GM04503 (cell line): ENCODE data around the gene SNRNP25.
"Not testable (repeated sequence)": the region's sequence is repeated elsewhere in the genome, so short reads cannot be mapped to it uniquely, and the experiment has no call there.

ENCODE experiments used
- DNase-seq: peaks from one replicate; pipeline ENCODE4 v3.0.0-alpha.2; 2012; ENCODE audit warnings: low read depth

Gene SNRNP25

DNA sequence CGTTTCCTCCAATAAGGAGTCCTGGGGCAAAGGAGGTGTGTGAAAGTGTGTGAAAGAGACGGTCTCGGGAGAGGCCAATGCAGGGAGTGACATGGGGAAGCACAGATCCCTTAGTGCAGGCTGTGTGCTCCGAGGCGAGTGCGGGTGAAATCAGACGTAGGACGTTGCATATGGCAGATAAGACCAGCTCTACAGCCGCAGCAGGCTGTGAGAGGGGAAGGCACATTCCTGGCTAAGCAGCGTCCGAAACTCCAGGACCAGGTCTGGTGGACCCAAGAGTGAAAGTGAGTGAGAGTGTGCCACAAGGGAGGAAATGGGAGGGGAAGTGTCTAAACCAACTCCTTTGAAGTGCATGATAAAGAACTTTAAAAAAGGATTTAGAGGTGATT, 11.6 kb upstream of the SNRNP25 start:
- DNase-seq: no peak

DNA sequence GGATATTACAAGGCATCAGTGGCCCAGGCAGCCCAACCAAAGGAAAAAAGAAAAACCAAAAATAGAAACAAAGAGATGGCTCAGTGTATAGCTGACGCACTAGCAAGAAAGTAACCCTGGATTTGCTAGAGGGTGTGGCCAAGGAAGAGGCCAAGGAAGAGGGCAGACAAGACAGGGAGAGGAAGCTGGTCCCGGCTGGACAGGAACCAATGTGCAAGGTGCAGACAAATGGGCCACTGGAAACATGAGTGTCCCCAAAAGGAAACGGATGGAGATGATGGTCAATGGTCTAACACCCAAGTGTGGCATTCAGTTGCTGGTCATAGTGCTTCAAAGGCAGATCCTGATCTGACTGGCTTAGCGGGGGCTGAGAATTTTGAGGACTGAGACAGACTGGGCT, 10.9 kb upstream of the SNRNP25 start:
- no peak for DNase-seq

DNA sequence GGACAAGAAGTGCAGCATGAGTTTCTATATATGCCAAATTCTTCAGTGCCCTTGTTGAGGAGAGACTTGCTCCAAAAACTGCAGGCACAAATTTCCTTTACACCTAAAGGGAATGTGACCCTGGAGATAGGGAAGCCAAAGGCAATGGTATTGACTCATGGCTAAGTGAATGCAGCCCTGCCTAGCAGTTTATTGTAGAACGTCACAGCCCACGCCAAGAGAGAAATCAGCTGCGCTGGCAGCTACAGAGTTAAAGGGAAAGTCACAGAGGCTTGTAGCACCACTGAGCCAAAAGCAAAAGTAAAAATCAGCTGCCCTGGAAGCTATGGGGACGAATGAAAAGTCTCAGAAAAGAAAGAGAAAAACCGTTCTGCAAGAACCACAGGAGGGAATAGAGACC, 10.3 kb upstream of the SNRNP25 start:
- DNase-seq: no peak

DNA sequence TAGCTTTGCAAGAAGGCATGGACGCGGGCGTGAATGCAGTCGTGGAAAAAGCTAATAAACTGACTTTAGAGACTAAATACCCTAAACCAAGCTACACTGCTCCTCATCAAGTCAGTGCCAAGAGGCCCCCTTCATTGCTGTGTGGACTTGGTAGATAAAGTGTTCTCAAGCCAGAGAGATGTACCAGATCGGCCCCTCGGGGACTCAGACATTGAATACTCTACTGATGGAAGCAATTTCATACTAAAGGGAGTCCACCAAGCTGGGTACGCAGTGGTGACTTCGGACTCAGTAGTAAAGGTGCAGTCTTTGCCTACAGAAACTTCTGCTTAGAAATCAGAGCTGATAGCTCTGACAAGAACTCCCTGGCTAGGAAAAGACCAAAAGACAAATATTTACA, 9.0 kb upstream of the SNRNP25 start:
- no peak for DNase-seq

DNA sequence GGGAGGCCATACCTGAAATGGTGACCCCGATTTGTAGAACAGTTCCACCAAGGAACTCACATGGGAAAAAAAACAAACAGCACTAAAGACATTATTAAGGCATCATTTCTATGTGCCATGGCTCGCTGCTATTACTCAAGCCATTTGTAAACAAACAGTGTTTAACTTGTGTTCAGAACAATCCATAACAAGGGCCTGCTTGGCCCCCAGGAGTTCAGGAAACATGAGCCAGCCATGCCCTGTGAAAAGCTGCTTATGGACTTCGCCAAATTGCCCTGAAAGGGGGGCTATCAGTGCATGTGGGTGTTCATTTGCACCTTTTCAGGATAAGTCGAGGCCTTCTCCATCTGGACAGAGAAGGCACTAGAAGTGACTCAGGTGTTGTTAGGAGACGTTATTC, 8.2 kb upstream of the SNRNP25 start:
- no peak for DNase-seq

DNA sequence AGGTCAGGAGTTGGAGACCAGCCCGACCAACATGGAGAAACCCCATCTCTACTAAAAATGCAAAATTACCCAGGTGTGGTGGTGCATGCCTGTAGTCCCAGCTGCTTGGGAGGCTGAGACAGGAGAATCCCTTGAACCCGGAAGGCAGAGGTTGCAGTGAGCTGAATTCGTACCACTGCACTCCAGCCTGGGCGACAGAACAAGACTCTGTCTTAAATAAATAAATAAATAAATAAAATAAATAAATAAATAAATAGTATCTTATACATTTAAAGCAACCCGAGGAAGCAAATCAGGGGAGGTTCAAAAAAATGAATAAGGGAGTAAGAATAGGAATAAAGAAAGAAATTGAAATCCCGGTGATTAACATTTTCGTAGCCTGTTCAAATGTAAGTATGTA, 7.1 kb upstream of the SNRNP25 start:
- DNase-seq: not testable (repeated sequence)

DNA sequence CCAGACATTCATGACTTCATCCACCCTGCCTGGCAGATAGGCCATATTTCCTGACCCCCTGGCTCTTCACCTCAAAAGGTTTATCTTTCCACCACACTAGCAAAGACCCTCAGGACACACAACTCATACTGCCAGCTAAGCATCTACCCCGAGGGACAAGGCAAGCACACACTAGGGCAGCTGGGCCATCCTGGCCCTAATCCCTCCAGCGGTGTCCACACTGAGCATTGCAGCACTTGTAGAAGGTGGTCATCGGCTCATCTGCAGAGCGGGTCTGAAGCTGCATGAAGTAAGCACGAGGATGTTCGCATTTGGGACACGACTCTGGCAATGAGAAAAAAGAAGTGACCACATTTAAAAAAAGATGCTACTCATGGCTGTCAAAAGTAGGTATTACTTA, 6.4 kb upstream of the SNRNP25 start:
- no peak for DNase-seq

DNA sequence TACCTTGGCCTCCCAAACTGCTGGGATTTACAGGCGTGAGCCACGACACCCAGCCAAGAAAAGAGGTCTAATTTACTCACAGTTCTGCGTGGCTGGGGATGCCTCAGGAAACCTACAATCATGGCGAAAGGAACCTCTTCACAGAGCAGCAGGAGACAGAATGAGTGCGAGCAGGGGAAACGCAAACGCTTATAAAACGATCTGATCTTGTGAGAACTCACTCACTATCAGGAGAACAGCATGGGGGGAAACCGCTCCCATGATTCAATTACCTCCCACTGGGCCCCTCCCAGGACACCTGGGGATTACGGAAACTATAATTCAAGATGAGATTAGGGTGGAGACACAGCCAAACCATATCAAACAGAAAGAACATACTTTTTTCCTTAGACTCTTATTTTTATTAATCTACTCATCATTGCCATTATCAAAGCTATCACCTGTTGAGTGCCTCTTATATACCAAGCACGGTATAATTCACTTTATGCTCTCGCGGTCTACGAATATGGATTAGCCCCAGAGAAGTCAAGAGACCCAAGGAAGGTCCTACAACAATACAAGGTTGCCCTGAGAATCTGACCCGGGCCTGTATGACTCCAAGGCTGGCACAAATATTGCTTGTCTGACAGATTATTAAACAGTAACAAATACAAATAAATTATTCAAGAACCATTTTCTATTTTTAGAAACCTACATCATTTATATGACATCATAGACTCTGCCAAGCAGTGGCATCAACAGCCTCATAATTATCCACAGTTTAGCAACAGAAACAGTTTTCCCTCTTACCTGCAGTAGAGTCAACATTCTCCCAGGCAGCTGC, 2.6 kb upstream of the SNRNP25 start:
- no peak for DNase-seq

DNA sequence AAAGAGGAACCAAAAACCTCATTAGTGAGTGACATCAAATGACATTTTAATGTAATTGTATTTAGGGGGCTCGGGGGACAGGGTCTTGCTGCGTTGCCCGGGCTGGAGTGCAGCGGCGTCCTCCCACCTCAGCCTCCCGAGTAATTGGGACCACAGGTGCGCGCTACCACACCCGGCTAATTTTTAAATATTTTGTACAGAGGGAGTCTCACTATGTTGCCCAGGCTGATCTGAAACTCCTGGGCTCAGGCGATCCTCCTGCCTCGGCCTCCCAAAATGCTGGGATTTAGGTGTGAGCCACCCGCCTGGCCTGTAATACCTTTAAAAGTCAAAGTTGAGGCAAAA, 581 bp downstream of the SNRNP25 start:
- DNase-seq: no peak

DNA sequence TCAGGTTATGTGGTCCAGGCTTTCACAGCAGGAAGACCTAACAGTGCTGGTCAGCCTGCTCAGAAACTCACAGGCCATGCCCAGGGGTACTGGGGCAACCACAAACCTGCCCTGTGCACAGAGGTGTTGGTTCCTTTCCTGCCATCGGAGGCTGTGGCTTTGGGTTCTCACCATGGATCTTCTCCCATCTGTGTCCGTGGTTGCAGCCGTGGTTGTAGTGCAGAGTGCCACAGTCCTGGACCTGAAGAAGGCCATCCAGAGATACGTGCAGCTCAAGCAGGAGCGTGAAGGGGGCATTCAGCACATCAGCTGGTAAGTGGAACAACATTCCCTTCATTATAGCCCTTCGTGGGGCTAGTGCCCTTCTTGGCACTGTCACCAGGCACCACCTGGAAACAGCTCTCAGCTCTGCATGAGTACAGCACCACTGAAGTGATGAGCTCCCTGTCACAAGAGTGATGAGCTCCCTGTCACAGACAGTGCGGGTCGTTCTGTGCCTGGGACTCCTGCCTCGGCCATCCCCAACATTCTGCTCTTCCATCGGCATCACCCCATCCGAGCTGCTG, 2.0 kb downstream of the SNRNP25 start:
- DNase-seq: no peak

DNA sequence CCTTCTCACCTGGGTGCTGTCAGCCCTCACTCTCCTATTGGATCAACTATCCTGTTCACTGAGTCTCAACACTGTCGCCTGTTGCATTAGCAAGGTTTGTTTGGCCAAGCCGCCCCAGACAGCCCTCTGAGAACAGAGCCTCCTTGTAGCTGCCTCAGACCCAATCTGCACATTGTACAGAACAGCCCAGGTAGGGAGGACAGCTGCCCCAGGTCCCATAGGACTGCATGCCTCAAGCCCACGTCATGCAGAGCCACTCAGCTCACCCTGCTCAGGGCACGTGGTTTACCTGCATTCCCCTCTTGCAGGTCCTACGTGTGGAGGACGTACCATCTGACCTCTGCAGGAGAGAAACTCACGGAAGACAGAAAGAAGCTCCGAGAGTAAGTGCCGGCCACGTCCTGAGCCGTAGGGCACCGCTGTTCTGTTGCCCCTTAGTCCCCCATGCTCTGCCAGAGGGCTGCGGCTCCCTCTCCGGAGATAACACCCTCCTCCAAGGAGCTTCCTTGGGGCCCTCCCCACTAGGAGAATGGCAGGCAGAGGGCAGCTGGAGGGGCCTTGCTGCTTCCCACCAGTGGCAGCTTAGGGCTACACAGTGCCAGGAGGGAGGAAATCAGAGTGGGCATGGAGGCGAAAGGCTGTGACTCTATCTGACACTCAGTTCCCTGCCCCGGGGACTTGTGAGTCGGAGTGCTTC, 2.8 kb downstream of the SNRNP25 start:
- DNase-seq: no peak

DNA sequence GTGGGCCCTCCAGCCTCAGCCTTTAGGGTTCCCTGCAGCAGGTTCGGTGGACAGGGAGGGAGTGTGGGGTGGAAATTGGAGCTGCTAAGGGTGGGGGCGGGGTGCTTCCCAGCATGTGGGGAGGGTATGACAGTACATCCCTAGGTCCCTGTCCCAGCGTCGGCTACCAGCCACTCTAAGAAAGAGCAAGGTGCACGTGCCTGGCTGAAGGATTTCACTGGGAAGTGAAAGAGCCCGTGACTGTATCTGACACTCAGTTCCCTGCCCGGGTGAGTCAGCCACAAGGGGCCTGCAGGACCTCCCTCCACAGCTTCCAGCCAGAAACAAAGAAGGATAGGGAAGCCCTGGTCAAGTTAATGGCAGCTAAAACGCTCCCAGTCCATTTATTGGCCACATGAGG, 4.1 kb downstream of the SNRNP25 start:
- no peak for DNase-seq

DNA sequence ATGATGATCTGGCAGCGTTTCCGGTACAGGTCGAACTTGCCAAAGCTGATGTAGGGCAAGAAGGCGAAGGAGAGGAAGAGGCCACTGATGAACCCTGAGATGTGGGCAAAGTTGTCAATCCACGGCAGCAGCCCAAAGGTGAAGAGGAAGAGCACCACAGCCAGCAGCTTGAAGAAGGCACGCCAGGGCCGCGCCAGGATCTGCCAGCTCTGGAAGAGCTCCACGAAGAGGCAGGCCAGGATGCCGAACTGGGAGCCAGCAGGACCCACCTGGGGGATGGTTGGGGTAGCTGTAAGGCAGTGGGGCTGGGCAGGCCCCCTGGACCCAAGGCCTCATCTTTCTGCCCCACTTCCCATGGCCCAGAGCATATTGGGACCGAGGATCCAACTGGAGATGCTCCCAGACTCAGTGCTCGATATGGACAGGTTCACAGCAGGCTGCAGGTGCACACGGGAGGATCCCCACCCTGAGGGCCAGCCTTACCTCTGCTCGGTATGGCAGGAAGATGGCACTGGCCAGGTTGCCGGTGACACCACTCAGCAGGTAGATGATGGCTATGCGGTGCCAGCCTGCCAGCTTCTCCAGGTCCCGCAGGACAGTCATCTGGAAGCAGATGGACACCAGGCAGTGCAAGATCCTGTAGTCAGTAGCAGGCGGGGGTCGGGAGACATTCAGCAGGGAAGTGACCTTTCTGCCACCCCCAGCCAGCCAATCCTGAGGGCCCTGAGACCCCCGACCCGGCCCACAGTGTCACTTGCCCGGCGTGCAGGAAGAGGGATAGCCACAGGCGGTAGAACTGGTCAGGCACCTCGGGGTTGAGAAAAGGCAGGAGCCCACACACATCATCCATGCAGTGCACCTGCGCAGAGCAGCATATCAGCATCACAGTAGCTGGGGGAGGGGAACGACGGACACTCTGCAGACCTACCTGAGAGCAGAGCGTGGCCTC, 5.1 kb downstream of the SNRNP25 start:
- no peak for DNase-seq

DNA sequence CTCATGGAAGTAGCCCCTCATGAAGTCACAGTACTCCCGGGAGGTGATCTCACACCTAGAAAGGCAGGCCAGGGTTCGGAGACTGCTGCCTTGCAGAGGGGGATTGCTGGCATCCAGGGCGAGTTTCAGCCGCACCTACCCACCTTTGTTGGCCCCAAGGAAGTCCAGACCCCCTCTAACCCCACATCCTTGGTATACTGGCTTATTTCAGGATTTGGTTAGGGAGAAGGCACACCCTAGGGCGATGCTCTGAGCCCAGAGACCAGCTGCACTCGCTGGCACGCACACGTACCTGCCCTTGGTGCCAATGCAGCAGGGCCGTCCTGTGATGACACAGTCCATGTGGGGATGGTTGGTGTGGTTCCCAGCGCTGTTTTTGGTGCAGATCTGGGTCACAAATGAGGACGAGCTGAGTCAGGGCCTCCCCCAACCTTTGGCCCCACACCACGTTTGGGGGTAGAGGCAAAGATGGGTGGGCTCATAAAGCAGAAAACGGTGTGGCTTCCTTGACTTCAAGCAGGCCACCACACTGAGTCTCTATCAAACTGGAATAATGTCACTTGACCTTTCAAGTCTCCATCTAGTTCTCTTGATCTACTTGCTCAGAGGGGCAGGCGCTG, 5.9 kb downstream of the SNRNP25 start:
- DNase-seq: no peak

DNA sequence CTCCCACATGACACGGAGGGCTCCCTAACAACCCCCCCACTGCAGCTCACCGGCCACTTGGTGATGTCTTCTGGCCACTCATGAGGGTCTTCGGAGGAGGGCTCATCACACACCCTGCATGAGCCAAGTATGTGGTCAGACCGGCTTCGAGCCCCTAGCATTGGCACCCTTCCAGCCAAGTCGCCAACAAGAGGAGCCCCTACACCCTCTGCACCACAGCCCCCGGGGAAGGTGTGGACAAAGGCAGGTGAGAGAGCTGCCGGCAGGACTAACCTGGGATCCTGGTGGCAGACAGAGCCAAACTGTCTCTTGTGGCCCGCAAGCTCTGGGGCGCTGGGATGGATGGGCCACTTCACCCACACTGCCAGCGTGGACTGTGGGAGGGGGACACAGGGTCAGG, 6.5 kb downstream of the SNRNP25 start:
- DNase-seq: no peak

DNA sequence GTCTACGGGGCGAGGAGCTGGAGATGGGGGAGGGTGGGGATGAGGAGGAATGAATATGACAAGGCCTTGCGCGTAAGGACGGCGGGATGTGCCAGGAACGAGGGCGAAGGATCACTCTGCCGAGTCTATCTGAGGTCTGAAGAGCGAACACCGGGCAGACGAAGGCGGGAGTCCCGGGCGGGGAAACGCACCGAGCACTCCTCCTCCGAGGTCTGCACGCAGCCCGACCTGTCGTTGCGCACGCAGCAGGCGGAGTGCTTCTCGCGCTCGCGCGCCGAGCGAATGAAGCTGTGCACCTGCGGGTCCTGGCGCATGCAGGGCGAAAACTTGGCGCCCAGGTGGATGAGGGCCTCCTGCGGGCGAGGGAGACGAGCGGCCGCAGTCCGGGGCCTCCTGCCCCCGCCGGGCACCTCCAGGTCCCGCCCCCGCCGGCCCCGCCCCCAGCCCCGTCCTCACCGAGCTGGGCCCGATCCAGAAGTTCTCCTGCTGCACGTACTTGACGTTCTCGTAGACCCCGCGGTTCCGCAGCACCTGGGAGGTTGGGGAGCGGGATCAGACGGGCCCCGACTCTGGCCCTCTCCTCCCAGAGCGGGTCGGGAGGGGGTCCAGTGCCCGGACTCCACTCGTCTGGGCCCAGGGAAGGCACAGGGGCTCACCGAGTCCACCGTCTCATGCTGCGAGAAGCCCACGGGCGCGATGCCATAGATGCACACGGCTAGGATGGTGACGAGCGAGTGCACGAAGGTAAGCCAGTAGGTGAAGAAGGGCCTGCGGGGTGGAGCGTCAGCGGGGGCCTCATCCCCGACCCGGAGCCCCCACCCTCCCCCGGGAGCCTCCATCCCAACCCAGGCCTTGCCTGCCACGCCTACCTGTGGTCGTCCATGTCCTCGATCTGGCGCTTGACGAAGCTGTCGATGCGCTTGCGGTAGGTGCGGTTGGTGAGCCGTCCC, 7.6 kb downstream of the SNRNP25 start:
- DNase-seq: no peak

DNA sequence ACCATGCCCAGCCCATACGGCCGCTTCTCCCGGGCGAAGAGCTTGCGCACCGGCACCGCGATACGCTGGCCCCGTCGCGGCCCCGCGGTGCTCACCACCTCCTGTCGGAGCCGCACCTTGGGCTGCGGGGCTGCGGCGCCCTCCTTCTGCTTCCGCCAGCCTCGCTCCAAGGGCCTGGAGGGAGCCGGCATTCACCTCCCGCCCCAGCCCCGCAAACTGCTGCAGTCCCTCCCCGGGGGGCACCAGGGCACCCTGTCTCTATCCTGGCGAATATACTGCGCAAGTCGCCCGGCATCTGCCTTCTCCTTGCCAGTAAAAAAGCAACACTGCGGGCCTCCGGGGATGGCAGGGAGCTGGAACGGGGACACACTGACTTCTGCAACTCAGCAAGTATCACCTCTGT, 8.3 kb downstream of the SNRNP25 start:
- no peak for DNase-seq

DNA sequence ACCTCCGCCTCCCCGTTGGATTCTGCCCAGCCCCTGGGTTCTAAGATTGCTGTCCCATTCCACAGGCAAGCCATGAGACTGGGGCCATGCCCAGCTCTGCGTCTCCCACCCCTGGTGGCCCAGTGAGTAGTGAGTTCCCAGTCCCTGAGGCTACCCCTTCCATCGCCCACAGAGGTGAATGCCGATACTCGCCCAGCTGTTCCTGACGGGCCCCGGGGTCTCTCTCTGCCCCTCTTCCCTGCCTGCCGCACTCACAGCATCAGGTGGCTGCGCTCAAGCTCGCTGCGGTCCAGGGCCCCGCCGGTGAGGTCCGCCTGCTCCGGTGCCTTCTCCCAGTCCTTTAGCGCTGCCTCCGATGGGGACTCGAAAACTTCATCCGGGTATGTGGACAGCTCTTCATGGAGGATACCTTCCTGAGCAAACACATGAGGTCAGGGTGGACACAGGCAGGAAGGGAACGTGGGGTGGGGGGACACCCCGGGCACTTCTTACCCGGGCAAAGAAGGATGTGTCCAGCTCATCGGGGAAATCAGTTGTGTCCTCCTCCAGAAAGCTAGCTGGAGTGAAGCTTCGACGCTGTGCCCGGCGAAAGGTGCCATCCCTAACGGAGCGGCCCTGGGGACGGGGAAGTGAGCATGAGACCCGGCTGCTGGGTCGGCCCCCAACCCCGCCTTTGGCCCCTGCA, 8.8 kb downstream of the SNRNP25 start:
- no peak for DNase-seq

DNA sequence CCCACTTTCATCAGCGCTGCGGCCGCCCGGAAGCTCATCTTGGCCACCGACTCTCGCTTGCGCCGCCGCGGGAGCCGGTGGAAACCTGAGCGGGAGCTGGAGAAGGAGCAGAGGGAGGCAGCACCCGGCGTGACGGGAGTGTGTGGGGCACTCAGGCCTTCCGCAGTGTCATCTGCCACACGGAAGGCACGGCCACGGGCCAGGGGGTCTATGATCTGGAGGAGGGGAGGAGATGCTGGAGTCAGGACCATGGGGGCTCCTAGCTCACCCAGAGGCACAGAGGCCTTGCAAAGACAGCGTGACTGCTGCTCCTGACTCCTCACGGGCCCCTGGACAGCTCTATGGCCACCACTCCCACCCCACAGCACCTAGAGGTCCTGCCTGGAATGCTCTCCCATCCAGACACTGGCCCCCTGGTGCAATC, 9.4 kb downstream of the SNRNP25 start:
- no peak for DNase-seq

DNA sequence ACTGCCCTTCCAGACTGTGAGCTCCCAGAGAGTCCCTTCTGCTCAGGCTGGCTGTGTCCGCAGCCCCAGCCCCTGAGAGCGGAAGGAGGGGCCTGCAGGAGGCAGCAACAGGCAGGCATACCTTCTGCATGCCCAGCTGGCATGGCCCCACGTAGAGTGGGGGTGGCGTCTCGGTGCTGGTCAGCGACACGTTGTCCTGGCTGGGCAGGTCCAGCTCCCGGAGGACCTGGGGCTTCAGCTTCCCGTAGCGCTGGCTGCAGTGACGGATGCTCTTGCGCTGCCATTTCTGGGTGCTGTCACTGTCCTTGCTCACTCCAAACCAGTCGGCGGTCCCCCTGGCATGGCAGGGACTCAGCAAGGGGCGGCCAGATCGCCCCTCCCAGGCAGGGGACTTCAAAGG, 9.8 kb downstream of the SNRNP25 start:
- no peak for DNase-seq
